GM12878 (cell line): ENCODE data around the gene ATG101. TPM values are rescaled to one million over a fixed set of nuclear protein-coding genes. Genes with fewer than 3 reads are reported as not detected.

ENCODE experiments used
- ATAC-seq: fragments of 200-7000 bp; cut with Tn5 transposase; 3 replicates; pipeline ENCODE4 v1.9.1; 2020; ENCODE audit warnings: mild to moderate bottlenecking, moderate library complexity
- BruUV-seq: library from RNA; stranded (reverse); fragments of 400-500 nt; replicated peaks from 2 replicates; lab custom pipeline; 2021; lab: Mats Ljungman, UMichigan
- CTCF ChIA-PET: fragments of 300-600 bp; sonication (Branson Sonifier 250); formaldehyde crosslinking; extraction: SDS; loops from one replicate; lab custom pipeline; 2021; ENCODE audit warnings: inconsistent platforms; lab: Yijun Ruan, JAX
- POLR2A ChIA-PET: fragments of 350-600 bp; formaldehyde crosslinking; extraction: SDS; loops from one replicate; lab custom pipeline; 2021; ENCODE audit warnings: inconsistent platforms; lab: Charles Lee
- RAD21 ChIA-PET: fragments of 300-600 bp; sonication (Branson Sonifier 250); formaldehyde crosslinking; loops from one replicate; lab custom pipeline; 2023; ENCODE audit warnings: antibody characterized with exemption; ENCODE audit not compliant: unreplicated experiment; lab: Charles Lee
- SMC1A ChIA-PET: fragments of 300-600 bp; sonication (Branson Sonifier 250); formaldehyde crosslinking; loops from one replicate; lab custom pipeline; 2023; ENCODE audit not compliant: unreplicated experiment, uncharacterized antibody; lab: Charles Lee
- DNase-seq: peaks from one replicate; pipeline ENCODE4 v3.0.0-alpha.2; 2011; ENCODE audit warnings: low read depth, low spot score
- FAIRE-seq: peaks from 3 replicates; lab custom pipeline; 2011; peaks lifted over from hg19 to GRCh38; lab: Jason Lieb, UNC
- H2AFZ ChIP-seq: 2 replicates; pipeline ENCODE4 v1.6.0; 2011; ENCODE audit warnings: low read depth, low read length, control low read depth; ENCODE audit not compliant: control insufficient read depth
- H3K27ac ChIP-seq: 2 replicates; pipeline ENCODE4 v1.5.1; 2011; ENCODE audit warnings: control low read depth; ENCODE audit not compliant: control insufficient read depth, insufficient read depth
- H3K27me3 ChIP-seq, 2 experiments: replicated peaks in 1 of 2; 2 replicates each; pipeline versions ENCODE4 v1.6.0 to v1.6.1; 2011; ENCODE audit warnings: low read length in 1 of 2; ENCODE audit not compliant: control insufficient read depth in 2 of 2, insufficient read depth in 2 of 2
- H3K36me3 ChIP-seq, 2 experiments: 2 replicates each; pipeline ENCODE4 v1.5.1; 2011; ENCODE audit warnings: low read length in 1 of 2; ENCODE audit not compliant: control insufficient read depth in 2 of 2, insufficient read depth in 2 of 2
- H3K4me1 ChIP-seq: 2 replicates; pipeline ENCODE4 v1.6.1; 2011; ENCODE audit warnings: mild to moderate bottlenecking, low read length, moderate library complexity, mixed read lengths; ENCODE audit not compliant: control insufficient read depth, insufficient read depth
- H3K4me2 ChIP-seq: 2 replicates; pipeline ENCODE4 v1.6.0; 2011; ENCODE audit warnings: control low read depth; ENCODE audit not compliant: control insufficient read depth, insufficient read depth
- H3K4me3 ChIP-seq: fragments of 200-600 bp; sonication (generic); 2 replicates; pipeline ENCODE4 v1.5.1; 2016
- H3K79me2 ChIP-seq: 2 replicates; pipeline ENCODE4 v1.6.0; 2011; ENCODE audit warnings: low read length; ENCODE audit not compliant: control insufficient read depth, insufficient read depth
- H3K9ac ChIP-seq: 2 replicates; pipeline ENCODE4 v1.8.0; 2011; ENCODE audit warnings: low read length, control low read depth, mixed read lengths; ENCODE audit not compliant: control insufficient read depth, insufficient read depth
- H3K9me3 ChIP-seq: replicated peaks from 3 replicates; pipeline ENCODE4 v1.5.1; 2011; ENCODE audit warnings: mild to moderate bottlenecking, low read length; ENCODE audit not compliant: control insufficient read depth, insufficient read depth
- H4K20me1 ChIP-seq: 2 replicates; pipeline ENCODE4 v1.6.0; 2011; ENCODE audit not compliant: control insufficient read depth, insufficient read depth
- CREB1 ChIP-seq: IDR thresholded peaks from 2 replicates; pipeline ENCODE4 v1.6.1; 2012; ENCODE audit warnings: low read depth, mild to moderate bottlenecking, inconsistent platforms
- POLR2AphosphoS2 ChIP-seq: IDR thresholded peaks from 2 replicates; pipeline ENCODE4 v1.6.1; 2011; ENCODE audit warnings: low read depth, mild to moderate bottlenecking, low read length, improper control_type of control experiment, moderate library complexity
- RAD21 ChIP-seq: IDR thresholded peaks from 2 replicates; pipeline ENCODE4 v1.6.1; 2011; ENCODE audit warnings: mild to moderate bottlenecking, low read depth, low read length, moderate library complexity; ENCODE audit not compliant: insufficient read depth
- RCOR1 ChIP-seq: conservative IDR thresholded peaks from 2 replicates; pipeline ENCODE4 v1.6.1; 2012; ENCODE audit warnings: low read depth, low read length, improper control_type of control experiment
- SMC3 ChIP-seq: IDR thresholded peaks from 2 replicates; pipeline ENCODE4 v1.6.1; 2011; ENCODE audit warnings: low read length, improper control_type of control experiment, borderline replicate concordance
- TARDBP ChIP-seq: IDR thresholded peaks from 2 replicates; pipeline ENCODE4 v1.6.1; 2016; ENCODE audit warnings: borderline replicate concordance
- WGBS: methylation state at CpG from one replicate; pipeline ENCODE4 v1.1.6; 2016; ENCODE audit warnings: low lambda C conversion rate; ENCODE audit not compliant: insufficient replicate concordance, insufficient coverage; ENCODE audit errors: missing lambda C conversion rate; 5-methylcytosine and 5-hydroxymethylcytosine counted together
- in situ Hi-C: fragments of 300-500 bp; cut with MboI; formaldehyde crosslinking; loops from 9 replicates; pipeline ENCODE4 v1.14.3; 2018; ENCODE audit warnings: mixed read lengths
- intact Hi-C: fragments of 100-400 bp; cut with micrococcal nuclease; formaldehyde crosslinking; loops from one replicate; pipeline ENCODE4 v1.14.2; 2022; ENCODE audit not compliant: unreplicated experiment
- polyA plus RNA-seq, 11 experiments: library from polyadenylated mRNA; depleted of rRNA in 4 of 11; unstranded in 6 of 11; stranded (reverse) in 5 of 11; fragments of >200 nt; fragmentation: Nextera tagmentation in 4 of 11; fragmentation: Illumina TruSeq in 1 of 11; extraction: Ambion mirVana in 4 of 11; extraction: Trizol in 1 of 11; gene quantifications; 1 replicate in 1 of 11; 2 replicates in 10 of 11; pipeline versions ENCODE4 v1.2.1 to v1.2.3, GENCODE V29; 2011 to 2016; ENCODE audit warnings: inconsistent platforms in 2 of 11, missing spikeins in 2 of 11, low read depth in 1 of 11
- total RNA-seq, 4 experiments: library from RNA; depleted of rRNA in 3 of 4; stranded (reverse); fragments of >200 nt in 3 of 4; fragmentation: Illumina TruSeq in 1 of 4; extraction: Trizol in 1 of 4; gene quantifications; 2 replicates each; pipeline versions ENCODE4 v1.2.1 to v1.2.3, GENCODE V29; 2013 to 2021
- TF ChIP-seq, protein P1 (sequence below): IDR thresholded peaks from 2 replicates; pipeline ENCODE4 v1.6.1; 2012; ENCODE audit warnings: improper control_type of control experiment, low read depth, low read length; ENCODE audit not compliant: insufficient replicate concordance
- TF ChIP-seq, protein P2 (sequence below): fragments of 450-650 bp; formaldehyde crosslinking; IDR thresholded peaks from 2 replicates; pipeline ENCODE4 v1.5.0; 2022; ENCODE audit warnings: mild to moderate bottlenecking, missing genetic modification characterization
- TF ChIP-seq, protein P3 (sequence below): IDR thresholded peaks from 2 replicates; pipeline ENCODE4 v1.6.1; 2011; ENCODE audit warnings: low read depth, low read length, improper control_type of control experiment, borderline replicate concordance

The ATG101 gene
- total and polyA plus RNA-seq, 10 of the 15 experiments (the other 5 are each of a cell fraction or from before 2014, with no cell fraction given): 2.7 to 49.8 (median 35.3) TPM

DNA sequence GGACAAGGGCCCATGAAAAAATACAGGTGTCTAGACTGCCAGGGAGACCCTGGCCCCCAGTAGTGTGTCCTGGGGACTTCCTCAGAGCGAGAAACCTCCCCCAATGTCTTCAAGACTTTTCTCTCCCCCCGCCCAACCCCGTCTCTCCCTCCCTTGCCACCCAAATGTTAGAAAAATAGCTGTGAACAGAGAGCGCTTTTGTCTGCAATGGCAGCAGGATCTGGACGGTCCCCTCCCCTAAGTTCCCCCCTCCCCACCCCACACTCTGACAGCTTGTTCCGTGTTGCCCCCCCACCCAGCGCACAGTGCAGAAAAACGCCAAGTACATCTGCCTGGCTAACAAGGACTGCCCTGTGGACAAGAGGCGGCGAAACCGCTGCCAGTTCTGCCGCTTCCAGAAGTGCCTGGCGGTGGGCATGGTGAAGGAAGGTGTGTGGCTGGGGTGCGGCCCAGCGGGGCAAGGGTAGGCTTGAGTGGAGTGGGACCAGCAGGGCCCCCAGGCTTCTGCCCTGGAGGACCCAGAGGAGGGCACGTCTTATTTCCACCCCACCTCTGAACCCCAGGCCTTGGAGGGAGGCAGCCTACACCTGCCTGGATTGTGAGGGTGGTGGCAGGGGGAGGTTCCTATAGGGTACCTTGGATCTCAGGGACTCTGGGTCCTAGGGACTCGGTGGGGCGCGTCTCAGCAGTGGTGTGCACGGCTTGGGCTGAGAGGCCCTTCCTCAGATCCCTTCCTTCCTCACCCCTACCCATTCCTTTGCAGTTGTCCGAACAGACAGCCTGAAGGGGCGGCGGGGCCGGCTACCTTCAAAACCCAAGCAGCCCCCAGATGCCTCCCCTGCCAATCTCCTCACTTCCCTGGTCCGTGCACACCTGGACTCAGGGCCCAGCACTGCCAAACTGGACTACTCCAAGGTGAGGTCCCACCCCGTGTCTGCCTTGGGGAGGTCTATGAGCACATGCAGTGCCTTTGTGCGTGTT is 13.8 kb upstream of the ATG101 start:
- FAIRE-seq (no peak), DNase-seq (no peak), ATAC-seq (no peak)
- Histone ChIP-seq H3K36me3 (no peaks in the 10 kb centered on the region; a peak in 1 of 4 replicates), H3K4me1 (peaks cover 7% of the 10 kb centered on the region), H3K9me3 (no peaks in the 10 kb centered on the region), H4K20me1 (no peaks in the 10 kb centered on the region), H3K27ac (no peak overlapping the region), H3K4me2 (no peak overlapping the region), H3K79me2 (no peaks in the 10 kb centered on the region), H3K4me3 (no peak overlapping the region), H3K9ac (no peak overlapping the region), H2AFZ (no peak overlapping the region), H3K27me3 (no peaks in the 10 kb centered on the region)
- ChIA-PET POLR2A (interaction anchor here (1.0 kb wide), 1 partner anchor 22 kb away, joined by 3 read pairs; no protein-coding TSS in a partner anchor), SMC1A (no interaction called here), RAD21 (interaction anchor here (1.1 kb wide), 1 partner anchor 31 kb away, joined by 4 read pairs; no protein-coding TSS in a partner anchor), CTCF (interaction anchor here (1.1 to 2.1 kb wide), 4 partner anchors 25 to 62 kb away, joined by 3 to 7 read pairs (median 4); no protein-coding TSS in a partner anchor)
- WGBS: 68% methylated on average over 19 of the region's 27 CpGs
- in situ Hi-C loops (no loop called here), intact Hi-C loops (no loop called here)
- no TSS peak for BruUV-seq
- TF ChIP-seq TARDBP: no peak
- TF ChIP-seq RCOR1: no peak
- TF ChIP-seq CREB1: no peak
- TF ChIP-seq RAD21: no peak
- no peak for TF ChIP-seq SMC3
- TF ChIP-seq, protein P1, sequence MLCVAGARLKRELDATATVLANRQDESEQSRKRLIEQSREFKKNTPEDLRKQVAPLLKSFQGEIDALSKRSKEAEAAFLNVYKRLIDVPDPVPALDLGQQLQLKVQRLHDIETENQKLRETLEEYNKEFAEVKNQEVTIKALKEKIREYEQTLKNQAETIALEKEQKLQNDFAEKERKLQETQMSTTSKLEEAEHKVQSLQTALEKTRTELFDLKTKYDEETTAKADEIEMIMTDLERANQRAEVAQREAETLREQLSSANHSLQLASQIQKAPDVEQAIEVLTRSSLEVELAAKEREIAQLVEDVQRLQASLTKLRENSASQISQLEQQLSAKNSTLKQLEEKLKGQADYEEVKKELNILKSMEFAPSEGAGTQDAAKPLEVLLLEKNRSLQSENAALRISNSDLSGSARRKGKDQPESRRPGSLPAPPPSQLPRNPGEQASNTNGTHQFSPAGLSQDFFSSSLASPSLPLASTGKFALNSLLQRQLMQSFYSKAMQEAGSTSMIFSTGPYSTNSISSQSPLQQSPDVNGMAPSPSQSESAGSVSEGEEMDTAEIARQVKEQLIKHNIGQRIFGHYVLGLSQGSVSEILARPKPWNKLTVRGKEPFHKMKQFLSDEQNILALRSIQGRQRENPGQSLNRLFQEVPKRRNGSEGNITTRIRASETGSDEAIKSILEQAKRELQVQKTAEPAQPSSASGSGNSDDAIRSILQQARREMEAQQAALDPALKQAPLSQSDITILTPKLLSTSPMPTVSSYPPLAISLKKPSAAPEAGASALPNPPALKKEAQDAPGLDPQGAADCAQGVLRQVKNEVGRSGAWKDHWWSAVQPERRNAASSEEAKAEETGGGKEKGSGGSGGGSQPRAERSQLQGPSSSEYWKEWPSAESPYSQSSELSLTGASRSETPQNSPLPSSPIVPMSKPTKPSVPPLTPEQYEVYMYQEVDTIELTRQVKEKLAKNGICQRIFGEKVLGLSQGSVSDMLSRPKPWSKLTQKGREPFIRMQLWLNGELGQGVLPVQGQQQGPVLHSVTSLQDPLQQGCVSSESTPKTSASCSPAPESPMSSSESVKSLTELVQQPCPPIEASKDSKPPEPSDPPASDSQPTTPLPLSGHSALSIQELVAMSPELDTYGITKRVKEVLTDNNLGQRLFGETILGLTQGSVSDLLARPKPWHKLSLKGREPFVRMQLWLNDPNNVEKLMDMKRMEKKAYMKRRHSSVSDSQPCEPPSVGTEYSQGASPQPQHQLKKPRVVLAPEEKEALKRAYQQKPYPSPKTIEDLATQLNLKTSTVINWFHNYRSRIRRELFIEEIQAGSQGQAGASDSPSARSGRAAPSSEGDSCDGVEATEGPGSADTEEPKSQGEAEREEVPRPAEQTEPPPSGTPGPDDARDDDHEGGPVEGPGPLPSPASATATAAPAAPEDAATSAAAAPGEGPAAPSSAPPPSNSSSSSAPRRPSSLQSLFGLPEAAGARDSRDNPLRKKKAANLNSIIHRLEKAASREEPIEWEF: no peak
- TF ChIP-seq, protein P2, sequence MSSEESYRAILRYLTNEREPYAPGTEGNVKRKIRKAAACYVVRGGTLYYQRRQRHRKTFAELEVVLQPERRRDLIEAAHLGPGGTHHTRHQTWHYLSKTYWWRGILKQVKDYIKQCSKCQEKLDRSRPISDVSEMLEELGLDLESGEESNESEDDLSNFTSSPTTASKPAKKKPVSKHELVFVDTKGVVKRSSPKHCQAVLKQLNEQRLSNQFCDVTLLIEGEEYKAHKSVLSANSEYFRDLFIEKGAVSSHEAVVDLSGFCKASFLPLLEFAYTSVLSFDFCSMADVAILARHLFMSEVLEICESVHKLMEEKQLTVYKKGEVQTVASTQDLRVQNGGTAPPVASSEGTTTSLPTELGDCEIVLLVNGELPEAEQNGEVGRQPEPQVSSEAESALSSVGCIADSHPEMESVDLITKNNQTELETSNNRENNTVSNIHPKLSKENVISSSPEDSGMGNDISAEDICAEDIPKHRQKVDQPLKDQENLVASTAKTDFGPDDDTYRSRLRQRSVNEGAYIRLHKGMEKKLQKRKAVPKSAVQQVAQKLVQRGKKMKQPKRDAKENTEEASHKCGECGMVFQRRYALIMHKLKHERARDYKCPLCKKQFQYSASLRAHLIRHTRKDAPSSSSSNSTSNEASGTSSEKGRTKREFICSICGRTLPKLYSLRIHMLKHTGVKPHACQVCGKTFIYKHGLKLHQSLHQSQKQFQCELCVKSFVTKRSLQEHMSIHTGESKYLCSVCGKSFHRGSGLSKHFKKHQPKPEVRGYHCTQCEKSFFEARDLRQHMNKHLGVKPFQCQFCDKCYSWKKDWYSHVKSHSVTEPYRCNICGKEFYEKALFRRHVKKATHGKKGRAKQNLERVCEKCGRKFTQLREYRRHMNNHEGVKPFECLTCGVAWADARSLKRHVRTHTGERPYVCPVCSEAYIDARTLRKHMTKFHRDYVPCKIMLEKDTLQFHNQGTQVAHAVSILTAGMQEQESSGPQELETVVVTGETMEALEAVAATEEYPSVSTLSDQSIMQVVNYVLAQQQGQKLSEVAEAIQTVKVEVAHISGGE (CRISPR knock-in tag): no peak
- TF ChIP-seq, protein P3, sequence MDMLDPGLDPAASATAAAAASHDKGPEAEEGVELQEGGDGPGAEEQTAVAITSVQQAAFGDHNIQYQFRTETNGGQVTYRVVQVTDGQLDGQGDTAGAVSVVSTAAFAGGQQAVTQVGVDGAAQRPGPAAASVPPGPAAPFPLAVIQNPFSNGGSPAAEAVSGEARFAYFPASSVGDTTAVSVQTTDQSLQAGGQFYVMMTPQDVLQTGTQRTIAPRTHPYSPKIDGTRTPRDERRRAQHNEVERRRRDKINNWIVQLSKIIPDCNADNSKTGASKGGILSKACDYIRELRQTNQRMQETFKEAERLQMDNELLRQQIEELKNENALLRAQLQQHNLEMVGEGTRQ: no peak
- TF ChIP-seq POLR2AphosphoS2: no peak
